ENCODE data around the gene GATAD1.
"Not testable (repeated sequence)": the region's sequence is repeated elsewhere in the genome, so short reads cannot be mapped to it uniquely, and the experiment has no call there.

Gene GATAD1, protein sequence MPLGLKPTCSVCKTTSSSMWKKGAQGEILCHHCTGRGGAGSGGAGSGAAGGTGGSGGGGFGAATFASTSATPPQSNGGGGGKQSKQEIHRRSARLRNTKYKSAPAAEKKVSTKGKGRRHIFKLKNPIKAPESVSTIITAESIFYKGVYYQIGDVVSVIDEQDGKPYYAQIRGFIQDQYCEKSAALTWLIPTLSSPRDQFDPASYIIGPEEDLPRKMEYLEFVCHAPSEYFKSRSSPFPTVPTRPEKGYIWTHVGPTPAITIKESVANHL

DNA sequence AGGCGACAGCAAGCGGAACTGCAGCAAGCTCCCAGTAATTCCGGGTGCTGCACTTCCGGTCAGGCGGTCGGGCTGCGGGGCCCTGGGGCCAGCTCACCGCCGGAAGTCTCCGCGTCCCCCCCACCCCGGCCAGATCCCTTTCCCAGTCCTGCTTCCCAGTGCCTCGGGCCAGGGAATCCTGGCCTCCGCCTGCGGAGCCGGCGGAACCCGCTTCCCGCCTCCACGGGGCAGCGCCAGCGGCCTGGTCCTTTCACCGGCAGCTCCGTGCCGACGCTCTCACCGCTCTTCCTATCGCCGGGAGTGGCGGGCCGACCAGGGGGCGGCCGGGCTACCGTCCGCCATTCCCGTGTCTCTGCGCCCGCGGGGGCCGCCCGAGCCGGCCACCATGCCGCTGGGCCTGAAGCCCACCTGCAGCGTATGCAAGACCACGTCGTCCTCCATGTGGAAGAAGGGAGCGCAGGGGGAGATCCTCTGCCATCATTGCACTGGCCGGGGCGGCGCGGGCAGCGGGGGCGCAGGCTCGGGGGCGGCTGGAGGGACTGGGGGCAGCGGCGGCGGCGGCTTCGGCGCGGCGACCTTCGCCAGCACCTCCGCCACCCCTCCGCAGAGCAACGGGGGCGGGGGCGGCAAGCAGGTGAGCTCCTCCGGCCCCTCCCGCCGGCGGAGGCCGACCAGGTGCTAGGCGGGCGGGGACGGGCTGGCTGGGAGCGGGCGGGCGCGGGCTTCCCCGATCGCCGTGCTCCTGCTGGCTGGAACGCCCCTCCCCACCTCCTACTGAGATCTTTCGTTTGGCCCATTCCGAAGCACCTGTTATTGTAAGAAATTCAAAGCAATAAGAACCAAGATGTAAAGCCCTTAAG is at the start of gene GATAD1:
Gene GATAD1, plus strand, starts transcription at position 138 of the 860 bp plus-strand sequence. Its CDS starts 248 bp downstream, at position 386.
- H3K27me3 ChIP-seq (ENCODE audit: control insufficient read depth in 1 of 2, insufficient read depth in 2 of 2, low read length in 2 of 2) = no peaks in the 10 kb centered on the region
- H3K27ac ChIP-seq (ENCODE audit: low read depth, low read length) = peak within 1 kb of the TSS; percentile 97
- peaks cover 25% of the 10 kb centered on the region for H3K36me3 ChIP-seq (ENCODE audit: insufficient read depth, low read length)
- peak within 1 kb of the TSS; percentile 87 to 93 for H3K4me3 ChIP-seq (ENCODE audit: low read depth in 1 of 2, low read length in 2 of 2)
- H3K4me1 ChIP-seq (ENCODE audit: insufficient read depth, low read length) = peaks cover 10% of the 10 kb centered on the region
- H3K9ac ChIP-seq (ENCODE audit: low read length) = peak within 1 kb of the TSS; percentile 72
- H3K9me3 ChIP-seq (ENCODE audit: low read length) = no peaks in the 10 kb centered on the region

GRCh38 chr7:92397542-92397941 is 49.7 kb upstream of the GATAD1 start:
- Histone ChIP-seq H3K4me1 (ENCODE audit: insufficient read depth, low read length) (no peaks in the 10 kb centered on the region), H3K9ac (ENCODE audit: low read length) (no peak overlapping the region), H3K4me3 (ENCODE audit: low read depth in 1 of 2, low read length in 2 of 2) (no peak overlapping the region), H3K27me3 (ENCODE audit: control insufficient read depth in 1 of 2, insufficient read depth in 2 of 2, low read length in 2 of 2) (no peaks in the 10 kb centered on the region), H3K9me3 (ENCODE audit: low read length) (no peaks in the 10 kb centered on the region), H3K36me3 (ENCODE audit: insufficient read depth, low read length) (peaks cover 18% of the 10 kb centered on the region), H3K27ac (ENCODE audit: low read depth, low read length) (no peak overlapping the region)

DNA sequence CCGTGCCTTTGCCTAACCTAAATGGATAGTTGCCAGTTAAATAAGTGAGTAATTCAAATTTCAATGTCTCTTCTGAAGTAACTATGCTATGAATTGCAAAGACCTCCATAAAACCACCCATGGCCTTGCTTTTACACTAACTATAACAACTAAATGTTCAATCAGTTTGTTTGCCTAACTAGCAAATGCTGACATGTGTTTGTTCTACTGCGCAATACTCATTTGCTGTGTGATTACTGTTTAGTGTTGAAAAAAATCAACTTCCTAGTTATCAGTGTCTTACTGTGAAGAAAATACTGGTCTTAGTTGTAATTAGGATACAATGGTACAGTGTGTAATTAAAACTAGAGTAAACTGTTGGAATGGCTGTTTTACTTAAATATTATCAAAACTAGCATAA is 47.3 kb upstream of the GATAD1 start:
- no peaks in the 10 kb centered on the region for H3K27me3 ChIP-seq (ENCODE audit: control insufficient read depth in 1 of 2, insufficient read depth in 2 of 2, low read length in 2 of 2)
- peaks cover 22% of the 10 kb centered on the region for H3K36me3 ChIP-seq (ENCODE audit: insufficient read depth, low read length)
- H3K4me1 ChIP-seq (ENCODE audit: insufficient read depth, low read length) = no peaks in the 10 kb centered on the region
- no peaks in the 10 kb centered on the region for H3K9me3 ChIP-seq (ENCODE audit: low read length)
- no peak overlapping the region for H3K4me3 ChIP-seq (ENCODE audit: low read depth in 1 of 2, low read length in 2 of 2)
- H3K9ac ChIP-seq (ENCODE audit: low read length) = no peak overlapping the region
- H3K27ac ChIP-seq (ENCODE audit: low read depth, low read length) = no peak overlapping the region

DNA sequence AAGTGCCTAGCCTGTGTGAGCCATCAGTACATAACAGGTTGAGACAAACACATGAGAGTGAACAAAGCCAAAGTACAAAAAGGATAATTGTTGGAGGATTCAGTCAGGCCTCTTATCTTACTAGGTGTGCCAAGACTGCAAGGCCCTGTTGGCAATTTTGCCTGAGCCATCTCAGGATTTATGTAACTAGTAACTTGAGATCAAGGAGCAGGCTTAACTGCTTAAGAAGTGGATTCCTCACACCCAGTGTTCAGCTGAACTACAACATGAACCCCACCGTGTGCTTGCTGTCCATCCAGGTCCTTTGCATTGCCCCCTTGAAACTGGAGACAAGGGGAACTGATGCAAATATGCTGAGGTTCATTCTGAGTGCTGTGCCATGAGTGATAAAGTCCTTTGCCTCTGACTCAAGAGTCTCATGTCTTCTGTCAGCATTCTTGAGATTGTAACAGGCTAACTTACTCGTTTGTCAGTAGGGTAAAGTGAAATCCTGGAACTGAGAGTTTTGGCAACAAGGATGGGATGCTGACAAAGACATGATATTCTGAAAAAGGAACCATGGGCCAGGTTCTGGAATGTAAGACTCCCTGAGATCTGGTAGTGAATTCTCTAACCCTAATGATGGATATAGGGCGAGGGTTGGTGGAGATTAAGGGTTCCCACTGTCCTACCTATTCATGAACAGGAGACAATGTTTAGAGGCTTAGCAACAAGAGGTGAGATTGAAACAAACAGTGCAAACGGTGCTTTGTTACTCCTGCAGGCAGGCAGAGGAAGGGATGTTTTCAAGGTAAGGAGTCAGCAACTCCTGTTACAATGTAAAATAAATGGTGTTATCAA is 44.1 kb upstream of the GATAD1 start:
- no peaks in the 10 kb centered on the region for H3K27me3 ChIP-seq (ENCODE audit: control insufficient read depth in 1 of 2, insufficient read depth in 2 of 2, low read length in 2 of 2)
- no peak overlapping the region for H3K4me3 ChIP-seq (ENCODE audit: low read depth in 1 of 2, low read length in 2 of 2)
- no peaks in the 10 kb centered on the region for H3K9me3 ChIP-seq (ENCODE audit: low read length)
- no peak overlapping the region for H3K27ac ChIP-seq (ENCODE audit: low read depth, low read length)
- H3K4me1 ChIP-seq (ENCODE audit: insufficient read depth, low read length) = no peaks in the 10 kb centered on the region
- H3K9ac ChIP-seq (ENCODE audit: low read length) = no peak overlapping the region
- peaks cover 13% of the 10 kb centered on the region for H3K36me3 ChIP-seq (ENCODE audit: insufficient read depth, low read length)

GRCh38 chr7:92403760-92404074 is 43.6 kb upstream of the GATAD1 start:
- Histone ChIP-seq H3K4me1 (ENCODE audit: insufficient read depth, low read length) (no peaks in the 10 kb centered on the region), H3K27me3 (ENCODE audit: control insufficient read depth in 1 of 2, insufficient read depth in 2 of 2, low read length in 2 of 2) (no peaks in the 10 kb centered on the region), H3K4me3 (ENCODE audit: low read depth in 1 of 2, low read length in 2 of 2) (no peak overlapping the region), H3K9ac (ENCODE audit: low read length) (no peak overlapping the region), H3K9me3 (ENCODE audit: low read length) (no peaks in the 10 kb centered on the region), H3K27ac (ENCODE audit: low read depth, low read length) (no peak overlapping the region), H3K36me3 (ENCODE audit: insufficient read depth, low read length) (peaks cover 7% of the 10 kb centered on the region)

- Histone ChIP-seq H3K4me1 (ENCODE audit: insufficient read depth, low read length) (no peaks in the 10 kb centered on the region), H3K9ac (ENCODE audit: low read length) (no peak overlapping the region), H3K27me3 (ENCODE audit: control insufficient read depth in 1 of 2, insufficient read depth in 2 of 2, low read length in 2 of 2) (no peaks in the 10 kb centered on the region), H3K36me3 (ENCODE audit: insufficient read depth, low read length) (peaks cover 4% of the 10 kb centered on the region), H3K9me3 (ENCODE audit: low read length) (no peaks in the 10 kb centered on the region), H3K27ac (ENCODE audit: low read depth, low read length) (no peak overlapping the region), H3K4me3 (ENCODE audit: low read depth in 1 of 2, low read length in 2 of 2) (no peak overlapping the region)
Measured at GRCh38 chr7:92404170-92404614, 43.1 kb upstream of the GATAD1 start.

- Histone ChIP-seq H3K27me3 (ENCODE audit: control insufficient read depth in 1 of 2, insufficient read depth in 2 of 2, low read length in 2 of 2) (no peaks in the 10 kb centered on the region), H3K36me3 (ENCODE audit: insufficient read depth, low read length) (no peaks in the 10 kb centered on the region), H3K9ac (ENCODE audit: low read length) (no peak overlapping the region), H3K4me3 (ENCODE audit: low read depth in 1 of 2, low read length in 2 of 2) (no peak overlapping the region), H3K9me3 (ENCODE audit: low read length) (no peaks in the 10 kb centered on the region), H3K4me1 (ENCODE audit: insufficient read depth, low read length) (no peaks in the 10 kb centered on the region), H3K27ac (ENCODE audit: low read depth, low read length) (no peak overlapping the region)
Measured at GRCh38 chr7:92409357-92409756, 37.9 kb upstream of the GATAD1 start.

- not testable (repeated sequence) for H3K9me3 ChIP-seq (ENCODE audit: low read length); H3K4me1 ChIP-seq (ENCODE audit: insufficient read depth, low read length); H3K4me3 ChIP-seq (ENCODE audit: low read depth in 1 of 2, low read length in 2 of 2); H3K9ac ChIP-seq (ENCODE audit: low read length); H3K27me3 ChIP-seq (ENCODE audit: control insufficient read depth in 1 of 2, insufficient read depth in 2 of 2, low read length in 2 of 2); H3K36me3 ChIP-seq (ENCODE audit: insufficient read depth, low read length); H3K27ac ChIP-seq (ENCODE audit: low read depth, low read length)
Measured at GRCh38 chr7:92410162-92410561, 37.1 kb upstream of the GATAD1 start.

GRCh38 chr7:92412745-92413144 is 34.5 kb upstream of the GATAD1 start:
- Histone ChIP-seq H3K36me3 (ENCODE audit: insufficient read depth, low read length) (no peaks in the 10 kb centered on the region), H3K4me1 (ENCODE audit: insufficient read depth, low read length) (no peaks in the 10 kb centered on the region), H3K27me3 (ENCODE audit: control insufficient read depth in 1 of 2, insufficient read depth in 2 of 2, low read length in 2 of 2) (no peaks in the 10 kb centered on the region), H3K9me3 (ENCODE audit: low read length) (no peaks in the 10 kb centered on the region), H3K27ac (ENCODE audit: low read depth, low read length) (no peak overlapping the region), H3K9ac (ENCODE audit: low read length) (no peak overlapping the region), H3K4me3 (ENCODE audit: low read depth in 1 of 2, low read length in 2 of 2) (no peak overlapping the region)

GRCh38 chr7:92413550-92413949 is 33.7 kb upstream of the GATAD1 start:
- H3K4me1 ChIP-seq (ENCODE audit: insufficient read depth, low read length) = no peaks in the 10 kb centered on the region
- no peaks in the 10 kb centered on the region for H3K9me3 ChIP-seq (ENCODE audit: low read length)
- no peaks in the 10 kb centered on the region for H3K36me3 ChIP-seq (ENCODE audit: insufficient read depth, low read length)
- H3K9ac ChIP-seq (ENCODE audit: low read length) = no peak overlapping the region
- no peak overlapping the region for H3K4me3 ChIP-seq (ENCODE audit: low read depth in 1 of 2, low read length in 2 of 2)
- no peaks in the 10 kb centered on the region for H3K27me3 ChIP-seq (ENCODE audit: control insufficient read depth in 1 of 2, insufficient read depth in 2 of 2, low read length in 2 of 2)
- no peak overlapping the region for H3K27ac ChIP-seq (ENCODE audit: low read depth, low read length)

DNA sequence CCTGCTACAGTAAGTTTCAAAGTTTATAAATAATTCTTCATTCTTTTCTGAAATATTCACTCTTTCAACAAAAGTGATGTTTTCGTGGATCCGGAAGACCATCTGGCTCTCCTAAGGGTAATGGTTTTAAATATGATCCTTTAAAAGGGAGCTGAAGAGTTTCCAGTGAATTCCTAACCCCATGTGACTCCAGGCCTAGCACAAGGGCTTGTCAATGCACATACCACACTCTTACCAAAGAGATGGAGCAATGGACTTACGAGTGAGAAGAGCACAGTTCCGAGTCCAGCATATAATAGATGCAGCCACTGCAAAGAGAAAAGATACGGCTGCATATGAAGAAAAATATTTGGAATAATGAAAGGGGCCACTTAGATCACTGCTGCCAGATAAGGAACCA is 32.1 kb upstream of the GATAD1 start:
- Histone ChIP-seq H3K36me3 (ENCODE audit: insufficient read depth, low read length) (no peaks in the 10 kb centered on the region), H3K27ac (ENCODE audit: low read depth, low read length) (no peak overlapping the region), H3K9ac (ENCODE audit: low read length) (no peak overlapping the region), H3K27me3 (ENCODE audit: control insufficient read depth in 1 of 2, insufficient read depth in 2 of 2, low read length in 2 of 2) (no peaks in the 10 kb centered on the region), H3K9me3 (ENCODE audit: low read length) (no peaks in the 10 kb centered on the region), H3K4me3 (ENCODE audit: low read depth in 1 of 2, low read length in 2 of 2) (no peak overlapping the region), H3K4me1 (ENCODE audit: insufficient read depth, low read length) (no peaks in the 10 kb centered on the region)
